DMS153 treated with DMSO at 0.1 percent for 48 hours (cell line): ENCODE results near the gene ME3.

Source experiments
- DNase-seq: peaks from one replicate; lab custom pipeline; 2025; ENCODE audit not compliant: unreplicated experiment; lab: John Stamatoyannopoulos, UW

Gene ME3

GRCh38 chr11:86589856-86590589, 82.4 kb downstream of the ME3 start:
- DNase-seq, result no peak

GRCh38 chr11:86589204-86589603, 83.2 kb downstream of the ME3 start:
- DNase-seq, result no peak

GRCh38 chr11:86588566-86589090, 83.8 kb downstream of the ME3 start:
- peak; percentile 66 for DNase-seq

- no peak for DNase-seq
Observed at GRCh38 chr11:86587264-86588193, 84.9 kb downstream of the ME3 start.

- no peak for DNase-seq
Observed at GRCh38 chr11:86586307-86586706, 86.1 kb downstream of the ME3 start.

- DNase-seq, result no peak
Observed at GRCh38 chr11:86582898-86583297, 89.5 kb downstream of the ME3 start.

GRCh38 chr11:86580535-86580934, 91.9 kb downstream of the ME3 start:
- no peak for DNase-seq

GRCh38 chr11:86579406-86579731, 93.0 kb downstream of the ME3 start:
- DNase-seq, result no peak

- DNase-seq, result no peak
Observed at GRCh38 chr11:86578727-86579405, 93.5 kb downstream of the ME3 start.

- peak; percentile 10 for DNase-seq
Observed at GRCh38 chr11:86577644-86578636, 94.5 kb downstream of the ME3 start.

GRCh38 chr11:86576946-86577624, 95.3 kb downstream of the ME3 start:
- no peak for DNase-seq

GRCh38 chr11:86575927-86576326, 96.5 kb downstream of the ME3 start:
- DNase-seq, result no peak

- DNase-seq, result no peak
Observed at GRCh38 chr11:86575208-86575855, 97.1 kb downstream of the ME3 start.

- no peak for DNase-seq
Observed at GRCh38 chr11:86574493-86575207, 97.8 kb downstream of the ME3 start.

GRCh38 chr11:86571273-86571948, 101.0 kb downstream of the ME3 start:
- no peak for DNase-seq

- no peak for DNase-seq
Observed at GRCh38 chr11:86570451-86570850, 102.0 kb downstream of the ME3 start.

GRCh38 chr11:86570020-86570419, 102.4 kb downstream of the ME3 start:
- no peak for DNase-seq

GRCh38 chr11:86569109-86569508, 103.3 kb downstream of the ME3 start:
- no peak for DNase-seq
